Neural cell (in vitro differentiated cells): ENCODE data around the gene SCP2. TPM values are rescaled to one million over a fixed set of nuclear protein-coding genes. Genes with fewer than 3 reads are reported as not detected.

Experiments used
- H2AFZ ChIP-seq: fragments of 200-600, 300-800 bp; sonication (generic), shearing (Covaris generic); 2 replicates; pipeline ENCODE4 v1.6.0; 2014; ENCODE audit warnings: low read depth, mild to moderate bottlenecking, antibody characterized with exemption, low read length, moderate library complexity
- H3F3A ChIP-seq: fragments of 200-600 bp; shearing (Covaris generic); 2 replicates; pipeline ENCODE4 v1.6.1; 2016; ENCODE audit warnings: mild to moderate bottlenecking, moderate library complexity, mixed read lengths, antibody characterized with exemption, low read length; ENCODE audit not compliant: insufficient read depth, poor library complexity, severe bottlenecking
- H3K27ac ChIP-seq: fragments of 200-600, 300-800 bp; sonication (generic), shearing (Covaris generic); 2 replicates; pipeline ENCODE4 v1.5.1; 2014; ENCODE audit warnings: mild to moderate bottlenecking, low read length, moderate library complexity
- H3K27me3 ChIP-seq: fragments of 300-800, 200-600 bp; sonication (generic), shearing (Covaris generic); 2 replicates; pipeline ENCODE4 v1.6.0; 2014; ENCODE audit warnings: mild to moderate bottlenecking, low read depth, low read length, moderate library complexity; ENCODE audit not compliant: insufficient read depth
- H3K36me3 ChIP-seq: fragments of 300-800, 200-600 bp; sonication (generic), shearing (Covaris generic); 2 replicates; pipeline ENCODE4 v1.5.1; 2014; ENCODE audit warnings: mild to moderate bottlenecking, antibody characterized with exemption, low read length, moderate library complexity; ENCODE audit not compliant: insufficient read depth
- H3K4me2 ChIP-seq: fragments of 300-800, 200-600 bp; sonication (generic), shearing (Covaris generic); 2 replicates; pipeline ENCODE4 v1.6.0; 2014; ENCODE audit warnings: mild to moderate bottlenecking, low read length
- H3K4me3 ChIP-seq: fragments of 300-800, 200-600 bp; sonication (generic), shearing (Covaris generic); 2 replicates; pipeline ENCODE4 v1.5.1; 2014; ENCODE audit warnings: mild to moderate bottlenecking, low read length, moderate library complexity
- H3K79me2 ChIP-seq: fragments of 200-600 bp; shearing (Covaris generic); replicated peaks from 2 replicates; pipeline ENCODE4 v1.6.0; 2014; ENCODE audit warnings: mild to moderate bottlenecking, low read length, moderate library complexity; ENCODE audit not compliant: insufficient read depth
- H3K9ac ChIP-seq: fragments of 300-800, 200-600 bp; sonication (generic), shearing (Covaris generic); 2 replicates; pipeline ENCODE4 v1.6.1; 2016; ENCODE audit warnings: mild to moderate bottlenecking, low read length, mixed read lengths
- H3K9me2 ChIP-seq: fragments of 200-600 bp; shearing (Covaris generic); 2 replicates; pipeline ENCODE4 v1.6.1; 2016; ENCODE audit warnings: mild to moderate bottlenecking, low read length, mixed read lengths; ENCODE audit not compliant: insufficient read depth
- H3K9me3 ChIP-seq: fragments of 200-600, 300-800 bp; sonication (generic), shearing (Covaris generic); 2 replicates; pipeline ENCODE4 v1.6.1; 2016; ENCODE audit warnings: mild to moderate bottlenecking, mixed run types, low read length, moderate library complexity, mixed read lengths
- H4K20me1 ChIP-seq: fragments of 200-600 bp; shearing (Covaris generic); 2 replicates; pipeline ENCODE4 v1.6.1; 2016; ENCODE audit warnings: mild to moderate bottlenecking, mixed run types; ENCODE audit not compliant: insufficient read depth
- EP300 ChIP-seq: fragments of 450-650 bp; conservative IDR thresholded peaks from 2 replicates; pipeline ENCODE4 v1.6.1; 2014; ENCODE audit warnings: antibody characterized with exemption, mild to moderate bottlenecking, moderate library complexity; ENCODE audit not compliant: poor library complexity, severe bottlenecking
- EZH2 ChIP-seq: fragments of 200-600, 300-800 bp; shearing (Covaris generic), sonication (generic); IDR thresholded peaks from 2 replicates; pipeline ENCODE4 v1.6.1; 2014; ENCODE audit warnings: antibody characterized with exemption, low read length, borderline replicate concordance, mild to moderate bottlenecking; ENCODE audit not compliant: insufficient read depth, poor library complexity, severe bottlenecking
- MXI1 ChIP-seq: fragments of 450-650 bp; conservative IDR thresholded peaks from 2 replicates; pipeline ENCODE4 v1.6.1; 2014; ENCODE audit warnings: antibody characterized with exemption, mild to moderate bottlenecking; ENCODE audit not compliant: poor library complexity, severe bottlenecking
- POLR2AphosphoS5 ChIP-seq: IDR thresholded peaks from 2 replicates; pipeline ENCODE4 v1.6.1; 2012
- RAD21 ChIP-seq: fragments of 450-650 bp; conservative IDR thresholded peaks from 2 replicates; pipeline ENCODE4 v1.6.1; 2014; ENCODE audit warnings: antibody characterized with exemption, mild to moderate bottlenecking, moderate library complexity
- REST ChIP-seq: IDR thresholded peaks from 2 replicates; pipeline ENCODE4 v1.6.1; 2012; ENCODE audit warnings: borderline replicate concordance
- SMC3 ChIP-seq: fragments of 450-650 bp; conservative IDR thresholded peaks from 2 replicates; pipeline ENCODE4 v1.6.1; 2014; ENCODE audit warnings: antibody characterized with exemption, mild to moderate bottlenecking, moderate library complexity; ENCODE audit not compliant: poor library complexity
- TAF1 ChIP-seq: IDR thresholded peaks from 2 replicates; pipeline ENCODE4 v1.6.1; 2012; ENCODE audit warnings: low read depth
- polyA plus RNA-seq: library from polyadenylated mRNA; depleted of rRNA; stranded (reverse); fragments of >200 nt; gene quantifications from 2 replicates; pipeline ENCODE4 v1.2.3, GENCODE V29; 2014
- TF ChIP-seq, protein P1 (sequence below): fragments of 450-650 bp; IDR thresholded peaks from 2 replicates; pipeline ENCODE4 v1.5.1; 2014; ENCODE audit warnings: antibody characterized with exemption, mild to moderate bottlenecking, moderate library complexity; ENCODE audit not compliant: poor library complexity, severe bottlenecking

Gene SCP2
- polyA plus RNA-seq, 1 donor from 2014 or later = 182 TPM

GRCh38 chr1:52955129-52955970 lies 28.3 kb downstream of the SCP2 start:
- H3K9me2 ChIP-seq = no peaks in the 10 kb centered on the region
- H3K4me3 ChIP-seq = no peak overlapping the region
- TF ChIP-seq SMC3 = no peak
- TF ChIP-seq TAF1 = no peak
- no peak for TF ChIP-seq EZH2
- TF ChIP-seq, protein P1, sequence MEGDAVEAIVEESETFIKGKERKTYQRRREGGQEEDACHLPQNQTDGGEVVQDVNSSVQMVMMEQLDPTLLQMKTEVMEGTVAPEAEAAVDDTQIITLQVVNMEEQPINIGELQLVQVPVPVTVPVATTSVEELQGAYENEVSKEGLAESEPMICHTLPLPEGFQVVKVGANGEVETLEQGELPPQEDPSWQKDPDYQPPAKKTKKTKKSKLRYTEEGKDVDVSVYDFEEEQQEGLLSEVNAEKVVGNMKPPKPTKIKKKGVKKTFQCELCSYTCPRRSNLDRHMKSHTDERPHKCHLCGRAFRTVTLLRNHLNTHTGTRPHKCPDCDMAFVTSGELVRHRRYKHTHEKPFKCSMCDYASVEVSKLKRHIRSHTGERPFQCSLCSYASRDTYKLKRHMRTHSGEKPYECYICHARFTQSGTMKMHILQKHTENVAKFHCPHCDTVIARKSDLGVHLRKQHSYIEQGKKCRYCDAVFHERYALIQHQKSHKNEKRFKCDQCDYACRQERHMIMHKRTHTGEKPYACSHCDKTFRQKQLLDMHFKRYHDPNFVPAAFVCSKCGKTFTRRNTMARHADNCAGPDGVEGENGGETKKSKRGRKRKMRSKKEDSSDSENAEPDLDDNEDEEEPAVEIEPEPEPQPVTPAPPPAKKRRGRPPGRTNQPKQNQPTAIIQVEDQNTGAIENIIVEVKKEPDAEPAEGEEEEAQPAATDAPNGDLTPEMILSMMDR = no peak
- no peak for TF ChIP-seq EP300
- no peak for TF ChIP-seq RAD21
- no peak for TF ChIP-seq REST
- H3K36me3 ChIP-seq = no peaks in the 10 kb centered on the region
- no peaks in the 10 kb centered on the region for H4K20me1 ChIP-seq
- H3F3A ChIP-seq = no peaks in the 10 kb centered on the region
- H3K4me2 ChIP-seq = no peak overlapping the region
- H3K9ac ChIP-seq = no peak overlapping the region
- H3K9me3 ChIP-seq = no peaks in the 10 kb centered on the region
- no peaks in the 10 kb centered on the region for H3K79me2 ChIP-seq
- no peaks in the 10 kb centered on the region for H3K27me3 ChIP-seq
- H3K27ac ChIP-seq = no peak overlapping the region
- H2AFZ ChIP-seq = no peak overlapping the region

GRCh38 chr1:52963101-52963500 lies 36.0 kb downstream of the SCP2 start:
- H3K9me2 ChIP-seq = no peaks in the 10 kb centered on the region
- no peaks in the 10 kb centered on the region for H3K9me3 ChIP-seq
- H3K79me2 ChIP-seq = no peaks in the 10 kb centered on the region
- H3K4me2 ChIP-seq = no peak overlapping the region
- H3K9ac ChIP-seq = no peak overlapping the region
- TF ChIP-seq MXI1 (no peak), POLR2AphosphoS5 (no peak), REST (no peak)
- H3F3A ChIP-seq = no peaks in the 10 kb centered on the region
- no peaks in the 10 kb centered on the region for H3K27me3 ChIP-seq
- no peak overlapping the region for H3K27ac ChIP-seq
- no peaks in the 10 kb centered on the region for H4K20me1 ChIP-seq
- H3K4me3 ChIP-seq = no peak overlapping the region
- no peaks in the 10 kb centered on the region for H3K36me3 ChIP-seq
- H2AFZ ChIP-seq = no peak overlapping the region
